ENCODE results near the gene PRSS36.
"Not testable (repeated sequence)": the region's sequence is repeated elsewhere in the genome, so short reads cannot be mapped to it uniquely, and the experiment has no call there.

The PRSS36 gene

GRCh38 chr16:31196324-31197088, 46.6 kb upstream of the PRSS36 start:
- H2BK5ac ChIP-seq (ENCODE audit: low read depth, low read length, poor library complexity, severe bottlenecking) = no peak overlapping the region
- no peaks in the 10 kb centered on the region for H3K9me3 ChIP-seq (ENCODE audit: control insufficient read depth, low read length)
- H2BK12ac ChIP-seq (ENCODE audit: low read length in 2 of 2) = no peak overlapping the region
- H2AFZ ChIP-seq (ENCODE audit: low read depth, low read length) = no peak overlapping the region
- no peak overlapping the region for H3K9ac ChIP-seq (ENCODE audit: low read length)
- DNase-seq = no peak
- no peak overlapping the region for H3K4me2 ChIP-seq (ENCODE audit: low read length, poor library complexity, severe bottlenecking)
- H2AK5ac ChIP-seq (ENCODE audit: low read length, severe bottlenecking) = no peak overlapping the region
- 94% methylated on average over 16 of the region's 17 CpGs for WGBS
- no peak overlapping the region for H4K91ac ChIP-seq (ENCODE audit: low read length)
- H4K8ac ChIP-seq (ENCODE audit: low read length) = no peak overlapping the region
- H2BK15ac ChIP-seq (ENCODE audit: low read depth, poor library complexity, severe bottlenecking) = no peak overlapping the region
- H3K18ac ChIP-seq (ENCODE audit: low read depth in 1 of 2, low read length in 2 of 2) = no peak overlapping the region
- no peak overlapping the region for H3K4ac ChIP-seq (ENCODE audit: low read depth in 1 of 2, low read length in 2 of 2)
- H3K36me3 ChIP-seq (ENCODE audit: control insufficient read depth in 1 of 2, insufficient read depth in 2 of 2, low read depth in 1 of 2, low read length in 2 of 2) = peaks cover 78 to 87% of the 10 kb centered on the region in 2 experiments
- H3K23ac ChIP-seq (ENCODE audit: low read length in 2 of 2) = no peak overlapping the region
- H3K4me3 ChIP-seq (ENCODE audit: insufficient read depth in 1 of 2, low read depth in 1 of 2, low read length in 2 of 2) = no peak overlapping the region
- no peak overlapping the region for H3K14ac ChIP-seq (ENCODE audit: low read length in 2 of 2)
- no peak overlapping the region for H3K27ac ChIP-seq (ENCODE audit: low read length, poor library complexity, severe bottlenecking)
- no peak overlapping the region for H2BK120ac ChIP-seq (ENCODE audit: low read depth, low read length)
- peaks cover 20% of the 10 kb centered on the region for H3K79me1 ChIP-seq (replicated peaks; ENCODE audit: low read length, poor library complexity, severe bottlenecking)
- peaks cover 2% of the 10 kb centered on the region for H3K4me1 ChIP-seq (ENCODE audit: control insufficient read depth, insufficient read depth, low read depth, low read length)
- H3K27me3 ChIP-seq (ENCODE audit: control insufficient read depth in 1 of 2, insufficient read depth in 1 of 2, low read length in 2 of 2) = no peaks in the 10 kb centered on the region

DNA sequence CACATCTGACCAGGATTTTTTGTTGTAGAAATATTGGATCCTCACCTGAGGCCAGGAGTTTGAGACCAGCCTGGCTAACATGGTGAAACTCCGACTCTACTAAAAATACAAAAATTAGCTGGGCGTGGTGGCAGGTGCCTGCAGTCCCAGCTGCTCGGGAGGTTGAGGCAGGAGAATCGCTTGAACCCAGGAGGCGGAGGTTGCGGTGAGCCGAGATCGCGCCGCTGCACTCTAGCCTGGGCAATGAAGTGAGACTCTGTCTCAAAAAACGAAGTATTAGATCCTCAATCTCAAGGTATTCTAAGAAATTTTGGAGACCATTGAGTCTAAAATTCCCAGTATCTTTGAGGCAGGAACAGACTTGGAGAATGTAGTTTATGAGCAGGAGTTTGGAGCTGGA, 46.0 kb upstream of the PRSS36 start:
- not testable (repeated sequence) for H2AK5ac ChIP-seq (ENCODE audit: low read length, severe bottlenecking); H3K4me1 ChIP-seq (ENCODE audit: control insufficient read depth, insufficient read depth, low read depth, low read length); H3K14ac ChIP-seq (ENCODE audit: low read length in 2 of 2); H4K91ac ChIP-seq (ENCODE audit: low read length); H3K9me3 ChIP-seq (ENCODE audit: control insufficient read depth, low read length); H3K9ac ChIP-seq (ENCODE audit: low read length); H3K4me2 ChIP-seq (ENCODE audit: low read length, poor library complexity, severe bottlenecking); H3K18ac ChIP-seq (ENCODE audit: low read depth in 1 of 2, low read length in 2 of 2); H3K27ac ChIP-seq (ENCODE audit: low read length, poor library complexity, severe bottlenecking); H3K23ac ChIP-seq (ENCODE audit: low read length in 2 of 2); DNase-seq; H2BK5ac ChIP-seq (ENCODE audit: low read depth, low read length, poor library complexity, severe bottlenecking); H2BK120ac ChIP-seq (ENCODE audit: low read depth, low read length); H2BK12ac ChIP-seq (ENCODE audit: low read length in 2 of 2); H2AFZ ChIP-seq (ENCODE audit: low read depth, low read length); H3K4ac ChIP-seq (ENCODE audit: low read depth in 1 of 2, low read length in 2 of 2); H3K27me3 ChIP-seq (ENCODE audit: control insufficient read depth in 1 of 2, insufficient read depth in 1 of 2, low read length in 2 of 2); H3K4me3 ChIP-seq (ENCODE audit: insufficient read depth in 1 of 2, low read depth in 1 of 2, low read length in 2 of 2); H4K8ac ChIP-seq (ENCODE audit: low read length); H2BK15ac ChIP-seq (ENCODE audit: low read depth, poor library complexity, severe bottlenecking)
- Histone ChIP-seq H3K36me3 (ENCODE audit: control insufficient read depth in 1 of 2, insufficient read depth in 2 of 2, low read depth in 1 of 2, low read length in 2 of 2) (peaks cover 82 to 89% of the 10 kb centered on the region in 2 experiments), H3K79me1 (replicated peaks; ENCODE audit: low read length, poor library complexity, severe bottlenecking) (peaks cover 20% of the 10 kb centered on the region)
- WGBS = 99% methylated on average over 9 of the region's 11 CpGs

GRCh38 chr16:31194898-31195297, 45.0 kb upstream of the PRSS36 start:
- peaks cover 84 to 97% of the 10 kb centered on the region in 2 experiments for H3K36me3 ChIP-seq (ENCODE audit: control insufficient read depth in 1 of 2, insufficient read depth in 2 of 2, low read depth in 1 of 2, low read length in 2 of 2)
- peak overlapping the region in 1 of 2 experiments; percentile 3 for H2BK12ac ChIP-seq (ENCODE audit: low read length in 2 of 2)
- no peak for DNase-seq
- H3K18ac ChIP-seq (ENCODE audit: low read depth in 1 of 2, low read length in 2 of 2) = no peak overlapping the region
- no peak overlapping the region for H3K14ac ChIP-seq (ENCODE audit: low read length in 2 of 2)
- H3K4me3 ChIP-seq (ENCODE audit: insufficient read depth in 1 of 2, low read depth in 1 of 2, low read length in 2 of 2) = no peak overlapping the region
- H2BK15ac ChIP-seq (ENCODE audit: low read depth, poor library complexity, severe bottlenecking) = no peak overlapping the region
- H3K23ac ChIP-seq (ENCODE audit: low read length in 2 of 2) = no peak overlapping the region
- no peak overlapping the region for H4K8ac ChIP-seq (ENCODE audit: low read length)
- H2BK5ac ChIP-seq (ENCODE audit: low read depth, low read length, poor library complexity, severe bottlenecking) = no peak overlapping the region
- no peak overlapping the region for H2AFZ ChIP-seq (ENCODE audit: low read depth, low read length)
- H3K4me2 ChIP-seq (ENCODE audit: low read length, poor library complexity, severe bottlenecking) = no peak overlapping the region
- no peaks in the 10 kb centered on the region for H3K4me1 ChIP-seq (ENCODE audit: control insufficient read depth, insufficient read depth, low read depth, low read length)
- no peak overlapping the region for H2BK120ac ChIP-seq (ENCODE audit: low read depth, low read length)
- WGBS = 95% methylated on average over 7 of the region's 7 CpGs
- H3K4ac ChIP-seq (ENCODE audit: low read depth in 1 of 2, low read length in 2 of 2) = no peak overlapping the region
- no peak overlapping the region for H2AK5ac ChIP-seq (ENCODE audit: low read length, severe bottlenecking)
- H3K9ac ChIP-seq (ENCODE audit: low read length) = no peak overlapping the region
- no peaks in the 10 kb centered on the region for H3K9me3 ChIP-seq (ENCODE audit: control insufficient read depth, low read length)
- H3K79me1 ChIP-seq (replicated peaks; ENCODE audit: low read length, poor library complexity, severe bottlenecking) = peaks cover 20% of the 10 kb centered on the region
- H3K27ac ChIP-seq (ENCODE audit: low read length, poor library complexity, severe bottlenecking) = no peak overlapping the region
- no peak overlapping the region for H4K91ac ChIP-seq (ENCODE audit: low read length)
- H3K27me3 ChIP-seq (ENCODE audit: control insufficient read depth in 1 of 2, insufficient read depth in 1 of 2, low read length in 2 of 2) = no peaks in the 10 kb centered on the region

DNA sequence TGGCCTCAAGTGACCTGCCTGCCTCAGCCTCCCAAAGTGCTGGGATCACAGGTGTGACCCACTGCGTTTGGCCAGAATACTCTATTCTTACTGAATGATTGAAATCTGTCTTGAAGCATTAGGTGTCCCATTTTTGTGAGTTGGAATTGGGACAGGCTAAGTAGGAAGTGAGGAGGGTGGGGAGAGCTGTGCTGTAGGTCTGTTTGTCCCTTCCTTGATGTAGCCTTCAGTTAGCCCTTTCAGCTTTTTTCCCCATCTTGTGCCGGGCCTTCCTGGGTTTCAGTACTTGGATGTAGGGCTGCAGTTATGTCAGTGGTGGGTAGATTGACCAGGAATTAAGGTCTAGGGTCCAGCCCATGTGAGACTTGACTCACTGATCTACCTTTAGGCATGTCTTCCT, 44.0 kb upstream of the PRSS36 start:
- 100% methylated on average over 1 of the region's 2 CpGs for WGBS

More for the DNA sequence above, 44.0 kb upstream of the PRSS36 start:
- no peak overlapping the region for H2AK5ac ChIP-seq (ENCODE audit: low read length, severe bottlenecking)
- H3K36me3 ChIP-seq (ENCODE audit: control insufficient read depth in 1 of 2, insufficient read depth in 2 of 2, low read depth in 1 of 2, low read length in 2 of 2) = peaks cover 83 to 97% of the 10 kb centered on the region in 2 experiments
- no peak overlapping the region for H2BK5ac ChIP-seq (ENCODE audit: low read depth, low read length, poor library complexity, severe bottlenecking)
- no peaks in the 10 kb centered on the region for H3K27me3 ChIP-seq (ENCODE audit: control insufficient read depth in 1 of 2, insufficient read depth in 1 of 2, low read length in 2 of 2)
- DNase-seq = no peak
- no peaks in the 10 kb centered on the region for H3K4me1 ChIP-seq (ENCODE audit: control insufficient read depth, insufficient read depth, low read depth, low read length)
- no peak overlapping the region for H2BK15ac ChIP-seq (ENCODE audit: low read depth, poor library complexity, severe bottlenecking)
- H3K4me2 ChIP-seq (ENCODE audit: low read length, poor library complexity, severe bottlenecking) = no peak overlapping the region
- H4K8ac ChIP-seq (ENCODE audit: low read length) = no peak overlapping the region
- H3K9me3 ChIP-seq (ENCODE audit: control insufficient read depth, low read length) = no peaks in the 10 kb centered on the region
- no peak overlapping the region for H3K27ac ChIP-seq (ENCODE audit: low read length, poor library complexity, severe bottlenecking)
- no peak overlapping the region for H2BK120ac ChIP-seq (ENCODE audit: low read depth, low read length)
- no peak overlapping the region for H3K4me3 ChIP-seq (ENCODE audit: insufficient read depth in 1 of 2, low read depth in 1 of 2, low read length in 2 of 2)
- no peak overlapping the region for H3K23ac ChIP-seq (ENCODE audit: low read length in 2 of 2)
- H3K4ac ChIP-seq (ENCODE audit: low read depth in 1 of 2, low read length in 2 of 2) = no peak overlapping the region
- H3K9ac ChIP-seq (ENCODE audit: low read length) = no peak overlapping the region
- no peak overlapping the region for H2BK12ac ChIP-seq (ENCODE audit: low read length in 2 of 2)
- H2AFZ ChIP-seq (ENCODE audit: low read depth, low read length) = no peak overlapping the region
- H4K91ac ChIP-seq (ENCODE audit: low read length) = no peak overlapping the region
- H3K18ac ChIP-seq (ENCODE audit: low read depth in 1 of 2, low read length in 2 of 2) = no peak overlapping the region
- peaks cover 20% of the 10 kb centered on the region for H3K79me1 ChIP-seq (replicated peaks; ENCODE audit: low read length, poor library complexity, severe bottlenecking)
- no peak overlapping the region for H3K14ac ChIP-seq (ENCODE audit: low read length in 2 of 2)
